ENCODE measurements around the gene STK17A. TPM values are rescaled to one million over a fixed set of nuclear protein-coding genes. Genes with fewer than 3 reads are reported as not detected.

The STK17A gene
- total RNA-seq, 4 donors from 2014 or later = 14.6 to 31.5 (median 27.3) TPM

DNA sequence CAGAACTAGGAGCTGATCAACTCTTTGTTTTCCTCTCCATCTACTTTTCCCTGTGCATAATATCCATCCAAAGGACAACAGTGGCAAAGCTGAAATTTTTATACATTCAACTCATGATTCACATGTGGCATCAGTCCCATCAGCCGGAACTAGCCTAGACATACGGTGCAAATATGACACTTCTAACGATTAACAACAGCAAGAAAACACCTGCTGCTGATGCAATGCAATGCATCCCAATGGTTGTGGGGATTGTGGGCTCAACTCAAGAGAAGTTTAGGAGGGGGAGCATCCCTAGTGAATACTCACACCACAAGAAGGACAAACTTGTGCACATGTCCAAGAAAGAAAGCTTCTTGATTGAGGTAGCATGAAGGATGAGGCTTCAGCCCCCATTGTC lies 20.5 kb upstream of the STK17A start:
- H3K4me3 ChIP-seq = no peak overlapping the region
- H3K27me3 ChIP-seq = peaks cover 8% of the 10 kb centered on the region
- TF ChIP-seq POLR2A (IDR thresholded peaks at IDR 0.05) (no peak), EP300 (IDR thresholded peaks at IDR 0.05) (no peak), POLR2AphosphoS5 (IDR thresholded peaks at IDR 0.05) (no peak)
- TF ChIP-seq, protein P1, sequence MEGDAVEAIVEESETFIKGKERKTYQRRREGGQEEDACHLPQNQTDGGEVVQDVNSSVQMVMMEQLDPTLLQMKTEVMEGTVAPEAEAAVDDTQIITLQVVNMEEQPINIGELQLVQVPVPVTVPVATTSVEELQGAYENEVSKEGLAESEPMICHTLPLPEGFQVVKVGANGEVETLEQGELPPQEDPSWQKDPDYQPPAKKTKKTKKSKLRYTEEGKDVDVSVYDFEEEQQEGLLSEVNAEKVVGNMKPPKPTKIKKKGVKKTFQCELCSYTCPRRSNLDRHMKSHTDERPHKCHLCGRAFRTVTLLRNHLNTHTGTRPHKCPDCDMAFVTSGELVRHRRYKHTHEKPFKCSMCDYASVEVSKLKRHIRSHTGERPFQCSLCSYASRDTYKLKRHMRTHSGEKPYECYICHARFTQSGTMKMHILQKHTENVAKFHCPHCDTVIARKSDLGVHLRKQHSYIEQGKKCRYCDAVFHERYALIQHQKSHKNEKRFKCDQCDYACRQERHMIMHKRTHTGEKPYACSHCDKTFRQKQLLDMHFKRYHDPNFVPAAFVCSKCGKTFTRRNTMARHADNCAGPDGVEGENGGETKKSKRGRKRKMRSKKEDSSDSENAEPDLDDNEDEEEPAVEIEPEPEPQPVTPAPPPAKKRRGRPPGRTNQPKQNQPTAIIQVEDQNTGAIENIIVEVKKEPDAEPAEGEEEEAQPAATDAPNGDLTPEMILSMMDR (IDR thresholded peaks at IDR 0.05) = no peak
- 59 to 89% methylated on average over 3 of the region's 3 CpGs for WGBS, 2 donors (ENCODE audit: low coverage in 1 of 2)
- H3K9me3 ChIP-seq = no peaks in the 10 kb centered on the region
- no peaks in the 10 kb centered on the region for H3K4me1 ChIP-seq
- ATAC-seq = no peak
- H3K27ac ChIP-seq = no peak overlapping the region
- H3K36me3 ChIP-seq = no peaks in the 10 kb centered on the region

DNA sequence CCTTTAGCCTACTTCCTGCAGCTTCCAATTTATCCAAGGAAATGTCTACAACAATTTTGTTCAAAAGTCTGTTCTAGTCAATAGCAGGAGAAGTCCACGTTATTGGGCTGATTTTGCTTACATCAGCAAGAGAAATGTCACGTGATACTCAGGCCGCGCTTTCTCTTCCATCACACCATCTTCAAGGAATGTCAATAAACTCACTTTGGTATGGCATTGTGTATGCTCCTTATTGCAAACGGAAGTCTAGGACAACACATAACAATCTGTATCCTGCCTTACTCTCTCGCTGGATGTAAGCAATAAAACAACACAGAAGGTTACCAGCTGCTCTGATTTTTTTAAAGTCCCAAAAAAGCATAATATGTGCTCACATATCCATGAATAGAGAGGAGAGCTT lies 17.1 kb upstream of the STK17A start:
- no peak for TF ChIP-seq POLR2A (IDR thresholded peaks at IDR 0.05)
- TF ChIP-seq POLR2AphosphoS5 (IDR thresholded peaks at IDR 0.05) = no peak
- TF ChIP-seq, protein P1 (IDR thresholded peaks at IDR 0.05) = no peak
- TF ChIP-seq EP300 (IDR thresholded peaks at IDR 0.05) = no peak
- WGBS, 2 donors (ENCODE audit: low coverage in 1 of 2) = 50 to 65% methylated on average over 4 to 6 of the region's 6 CpGs

DNA sequence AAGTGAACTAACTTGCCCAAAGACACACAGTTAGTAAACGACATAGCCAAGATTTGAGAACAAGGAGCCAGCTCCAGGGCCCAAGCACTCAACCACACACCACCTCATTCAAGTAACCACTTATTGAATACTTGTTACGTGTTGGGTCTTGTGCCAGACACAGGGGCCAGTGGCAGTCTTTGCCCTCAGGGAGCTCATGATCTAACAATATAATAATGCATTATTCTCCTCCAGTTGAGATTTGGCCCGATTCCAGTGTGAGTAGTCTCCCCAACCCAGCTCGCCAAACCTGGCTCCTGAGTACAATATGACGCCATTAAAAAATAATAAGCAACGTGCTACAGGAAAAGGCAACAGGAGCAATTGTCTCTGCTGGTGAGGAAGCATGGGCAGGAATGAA lies 14.4 kb upstream of the STK17A start:
- Histone ChIP-seq H3K4me3 (no peak overlapping the region), H3K4me1 (no peaks in the 10 kb centered on the region), H3K36me3 (no peaks in the 10 kb centered on the region), H3K27me3 (peaks cover 5% of the 10 kb centered on the region), H3K27ac (no peak overlapping the region), H3K9me3 (no peaks in the 10 kb centered on the region)
- no peak for ATAC-seq
- 75 to 83% methylated on average over 2 to 5 of the region's 6 CpGs for WGBS, 2 donors (ENCODE audit: low coverage in 1 of 2)
- TF ChIP-seq, protein P1 (IDR thresholded peaks at IDR 0.05) = no peak
- no peak for TF ChIP-seq POLR2A (IDR thresholded peaks at IDR 0.05)
- TF ChIP-seq EP300 (IDR thresholded peaks at IDR 0.05) = no peak
- TF ChIP-seq POLR2AphosphoS5 (IDR thresholded peaks at IDR 0.05) = no peak

More for the DNA sequence above, 17.1 kb upstream of the STK17A start:
- Histone ChIP-seq H3K9me3 (no peaks in the 10 kb centered on the region), H3K27me3 (peaks cover 8% of the 10 kb centered on the region), H3K4me3 (no peak overlapping the region), H3K4me1 (no peaks in the 10 kb centered on the region), H3K27ac (no peak overlapping the region), H3K36me3 (no peaks in the 10 kb centered on the region)
- no peak for ATAC-seq

DNA sequence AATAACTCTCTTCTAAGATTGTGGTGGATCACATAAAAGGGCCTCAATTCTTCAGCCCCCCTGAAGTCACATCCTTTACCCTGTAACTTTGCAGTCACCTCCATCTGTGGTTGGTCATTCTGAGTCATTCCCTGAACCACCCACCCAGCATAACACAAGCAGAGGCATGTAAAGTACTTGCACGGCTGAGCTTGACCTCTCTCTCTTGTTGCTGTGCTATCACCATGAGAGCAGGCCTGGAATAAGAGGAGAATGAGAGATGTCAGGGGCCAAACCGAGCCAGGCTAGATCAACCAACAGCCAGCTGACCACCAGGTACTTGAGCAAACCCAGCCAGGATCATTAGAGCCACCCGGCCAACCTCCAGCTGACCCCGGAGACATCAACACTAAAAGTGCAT lies 13.5 kb upstream of the STK17A start:
- Histone ChIP-seq H3K27me3 (no peaks in the 10 kb centered on the region), H3K4me3 (no peak overlapping the region), H3K9me3 (no peaks in the 10 kb centered on the region), H3K4me1 (no peaks in the 10 kb centered on the region), H3K27ac (no peak overlapping the region), H3K36me3 (no peaks in the 10 kb centered on the region)
- 57% methylated on average over 3 of the region's 4 CpGs; no CpG with 5 or more reads in 1 of the 2 donors for WGBS, 2 donors (ENCODE audit: low coverage in 1 of 2)
- ATAC-seq = no peak
- TF ChIP-seq POLR2AphosphoS5 (IDR thresholded peaks at IDR 0.05) (no peak), POLR2A (IDR thresholded peaks at IDR 0.05) (no peak), EP300 (IDR thresholded peaks at IDR 0.05) (no peak)
- TF ChIP-seq, protein P1 (IDR thresholded peaks at IDR 0.05) = no peak

DNA sequence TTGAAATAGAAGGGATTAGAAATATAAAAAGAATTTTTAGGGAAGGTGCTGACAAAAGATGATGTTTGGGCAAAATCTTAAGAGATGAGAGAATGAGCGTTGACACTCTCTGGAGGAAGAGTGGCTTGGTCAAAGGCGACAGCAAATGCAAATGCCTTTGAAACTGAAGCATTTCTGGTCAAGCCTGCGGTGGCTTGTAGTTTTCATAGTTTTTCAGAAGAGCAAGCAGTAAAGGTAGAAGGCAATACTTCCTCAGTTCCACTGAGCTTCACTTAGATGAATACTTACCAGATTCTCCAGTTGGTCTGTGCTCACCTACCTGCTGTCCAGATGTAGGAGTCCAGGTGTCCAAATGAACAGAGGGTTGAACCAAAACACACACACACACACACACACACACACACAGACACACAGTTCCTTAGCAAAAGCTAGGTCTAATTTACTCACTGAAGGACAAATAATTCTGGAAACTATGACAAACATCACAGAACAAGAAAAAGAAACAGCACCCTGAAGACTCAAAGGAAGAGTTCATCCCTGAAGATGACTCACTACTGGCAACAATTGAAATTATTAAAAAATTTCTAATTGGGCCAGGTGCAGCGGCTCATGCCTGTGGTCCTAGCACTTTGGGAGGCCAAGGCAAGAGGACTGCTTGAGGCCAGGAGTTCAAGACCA lies 12.1 kb upstream of the STK17A start:
- no peak for ATAC-seq
- Histone ChIP-seq H3K27ac (no peak overlapping the region), H3K4me3 (no peak overlapping the region), H3K4me1 (no peaks in the 10 kb centered on the region), H3K36me3 (no peaks in the 10 kb centered on the region), H3K27me3 (no peaks in the 10 kb centered on the region), H3K9me3 (no peaks in the 10 kb centered on the region)
- 82 to 93% methylated on average over 3 to 4 of the region's 4 CpGs for WGBS, 2 donors (ENCODE audit: low coverage in 1 of 2)
- TF ChIP-seq, protein P1 (IDR thresholded peaks at IDR 0.05) = no peak
- TF ChIP-seq EP300 (IDR thresholded peaks at IDR 0.05) = no peak
- no peak for TF ChIP-seq POLR2A (IDR thresholded peaks at IDR 0.05)
- TF ChIP-seq POLR2AphosphoS5 (IDR thresholded peaks at IDR 0.05) = no peak

Measured in gastroesophageal sphincter (tissue), 4 donors.